ENCODE data around the gene PPP3CA. TPM values are rescaled to one million over a fixed set of nuclear protein-coding genes. Genes with fewer than 3 reads are reported as not detected.

PPP3CA gene
- total RNA-seq, 1 experiment from 2014 or later, result 9.1 TPM

- no peak overlapping the region for H3K27ac ChIP-seq (ENCODE audit: low read length)
- H3K4me3 ChIP-seq (ENCODE audit: low read length), result no peak overlapping the region
- no peak for DNase-seq
- no peaks in the 10 kb centered on the region for H3K79me2 ChIP-seq (ENCODE audit: low read length)
- no peaks in the 10 kb centered on the region for H3K4me1 ChIP-seq (ENCODE audit: low read length)
- no peaks in the 10 kb centered on the region for H3K9me3 ChIP-seq (ENCODE audit: low read length)
- no peak overlapping the region for H2AFZ ChIP-seq (ENCODE audit: low read length)
- no peaks in the 10 kb centered on the region for H3K27me3 ChIP-seq (ENCODE audit: low read length)
- H3K4me2 ChIP-seq (ENCODE audit: low read depth, low read length, poor library complexity, severe bottlenecking), result no peak overlapping the region
- no peaks in the 10 kb centered on the region for H3K9me2 ChIP-seq (replicated peaks; ENCODE audit: insufficient read depth, low read length)
- no peak overlapping the region for H3K9ac ChIP-seq (ENCODE audit: low read length)
- no peaks in the 10 kb centered on the region for H3K36me3 ChIP-seq (ENCODE audit: insufficient read depth, low read length)
- H4K20me1 ChIP-seq (ENCODE audit: insufficient read depth, low read depth, low read length), result peaks cover 10% of the 10 kb centered on the region
These were observed 56.1 kb downstream of the PPP3CA start for GRCh38 chr4:101291198-101291597.

- Histone ChIP-seq H3K36me3 (ENCODE audit: insufficient read depth, low read length) (no peaks in the 10 kb centered on the region), H3K4me3 (ENCODE audit: low read length) (no peak overlapping the region), H3K79me2 (ENCODE audit: low read length) (no peaks in the 10 kb centered on the region)
These were observed 56.7 kb downstream of the PPP3CA start for GRCh38 chr4:101290654-101291053.

DNA sequence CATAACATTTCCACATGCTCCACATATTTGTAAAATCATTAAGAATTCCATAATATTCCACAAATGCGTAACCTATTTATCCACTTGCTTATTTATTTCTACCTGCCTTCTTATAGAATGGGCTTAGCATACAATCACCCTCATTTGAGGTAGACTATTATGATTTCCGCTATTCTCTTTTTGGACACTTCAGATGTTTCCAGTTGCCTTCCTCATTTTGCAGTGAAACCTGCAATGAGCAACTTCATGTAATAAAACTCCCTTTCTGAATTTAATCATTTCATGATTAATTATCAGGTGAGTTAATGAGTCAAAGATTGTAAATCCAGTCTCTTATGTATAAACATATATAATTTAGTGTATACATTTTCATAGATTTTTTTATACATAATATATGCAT is 58.0 kb downstream of the PPP3CA start:
- DNase-seq, result no peak
- Histone ChIP-seq H3K4me1 (ENCODE audit: low read length) (no peaks in the 10 kb centered on the region), H3K79me2 (ENCODE audit: low read length) (no peaks in the 10 kb centered on the region), H3K4me2 (ENCODE audit: low read depth, low read length, poor library complexity, severe bottlenecking) (no peak overlapping the region), H3K9me3 (ENCODE audit: low read length) (no peaks in the 10 kb centered on the region), H3K9me2 (replicated peaks; ENCODE audit: insufficient read depth, low read length) (no peaks in the 10 kb centered on the region), H3K36me3 (ENCODE audit: insufficient read depth, low read length) (no peaks in the 10 kb centered on the region), H3K27ac (ENCODE audit: low read length) (no peak overlapping the region), H4K20me1 (ENCODE audit: insufficient read depth, low read depth, low read length) (peaks cover 15% of the 10 kb centered on the region), H2AFZ (ENCODE audit: low read length) (no peak overlapping the region), H3K27me3 (ENCODE audit: low read length) (no peaks in the 10 kb centered on the region), H3K4me3 (ENCODE audit: low read length) (no peak overlapping the region), H3K9ac (ENCODE audit: low read length) (no peak overlapping the region)

More at GRCh38 chr4:101290654-101291053, 56.7 kb downstream of the PPP3CA start:
- Histone ChIP-seq H3K4me1 (ENCODE audit: low read length) (no peaks in the 10 kb centered on the region), H3K27me3 (ENCODE audit: low read length) (no peaks in the 10 kb centered on the region), H2AFZ (ENCODE audit: low read length) (no peak overlapping the region), H3K9me3 (ENCODE audit: low read length) (no peaks in the 10 kb centered on the region), H3K27ac (ENCODE audit: low read length) (no peak overlapping the region), H3K9ac (ENCODE audit: low read length) (no peak overlapping the region), H3K4me2 (ENCODE audit: low read depth, low read length, poor library complexity, severe bottlenecking) (no peak overlapping the region), H3K9me2 (replicated peaks; ENCODE audit: insufficient read depth, low read length) (no peaks in the 10 kb centered on the region), H4K20me1 (ENCODE audit: insufficient read depth, low read depth, low read length) (peaks cover 10% of the 10 kb centered on the region)
- DNase-seq, result no peak

DNA sequence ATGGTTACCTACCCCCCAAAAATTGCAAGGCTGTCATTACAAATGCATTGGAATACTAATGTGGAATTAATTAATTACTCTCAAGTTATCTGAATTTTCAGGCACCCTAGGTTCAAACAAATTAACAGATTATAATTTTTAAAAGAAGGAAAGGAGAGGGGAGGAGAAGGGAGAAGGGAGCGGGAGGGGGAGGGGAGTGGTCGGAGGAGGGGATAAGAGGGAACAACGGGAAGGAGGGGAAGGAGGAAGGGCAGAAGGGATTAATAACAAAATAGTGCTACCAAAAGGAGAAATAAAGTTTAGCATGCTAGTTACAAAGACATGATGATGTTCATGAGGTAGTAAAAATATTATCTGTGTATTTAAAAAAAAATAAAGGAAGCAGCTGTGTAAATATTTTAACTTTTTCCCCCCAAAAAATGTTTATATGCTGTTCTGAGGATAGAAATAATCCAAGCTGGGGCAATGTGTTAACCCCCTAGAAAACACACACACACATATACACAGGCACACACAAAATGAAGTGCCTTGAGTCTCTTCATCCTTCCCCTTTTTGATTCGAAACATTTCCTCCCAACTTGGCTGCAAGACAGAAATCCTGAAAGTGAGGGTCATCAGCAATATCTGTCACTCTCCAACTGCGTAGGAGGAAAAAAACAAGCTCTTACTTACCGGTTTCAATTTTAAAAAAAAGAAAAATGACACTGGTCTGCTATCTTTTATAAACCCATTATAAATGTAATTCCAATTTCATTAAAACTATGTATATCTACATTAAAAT is 58.8 kb downstream of the PPP3CA start:
- no peak for DNase-seq
- Histone ChIP-seq H3K36me3 (ENCODE audit: insufficient read depth, low read length) (no peaks in the 10 kb centered on the region), H2AFZ (ENCODE audit: low read length) (no peak overlapping the region), H3K79me2 (ENCODE audit: low read length) (no peaks in the 10 kb centered on the region), H3K27ac (ENCODE audit: low read length) (no peak overlapping the region), H3K9me3 (ENCODE audit: low read length) (no peaks in the 10 kb centered on the region), H3K4me1 (ENCODE audit: low read length) (no peaks in the 10 kb centered on the region), H3K27me3 (ENCODE audit: low read length) (no peaks in the 10 kb centered on the region), H3K9me2 (replicated peaks; ENCODE audit: insufficient read depth, low read length) (no peaks in the 10 kb centered on the region), H3K9ac (ENCODE audit: low read length) (no peak overlapping the region), H3K4me2 (ENCODE audit: low read depth, low read length, poor library complexity, severe bottlenecking) (no peak overlapping the region), H3K4me3 (ENCODE audit: low read length) (no peak overlapping the region), H4K20me1 (ENCODE audit: insufficient read depth, low read depth, low read length) (peaks cover 15% of the 10 kb centered on the region)

DNA sequence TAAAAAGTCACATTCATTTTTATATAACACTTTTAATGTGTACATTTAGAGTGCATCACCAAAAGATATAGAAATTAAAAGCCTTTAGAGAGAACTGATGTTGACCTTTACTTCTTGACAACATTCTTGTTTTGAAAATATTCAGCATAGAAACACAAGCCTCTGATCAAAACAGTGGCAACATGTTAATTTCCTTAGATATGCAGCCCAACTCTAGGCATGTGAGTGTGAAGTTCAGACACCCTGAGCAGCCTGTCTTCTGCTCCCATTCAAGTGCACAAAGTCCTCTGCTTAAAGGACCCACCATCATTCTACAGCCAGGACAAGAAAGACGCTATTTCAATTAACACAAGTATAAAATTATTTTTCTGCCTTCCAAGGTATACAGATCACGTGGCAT is 60.0 kb downstream of the PPP3CA start:
- no peak overlapping the region for H3K9ac ChIP-seq (ENCODE audit: low read length)
- H3K4me1 ChIP-seq (ENCODE audit: low read length), result no peaks in the 10 kb centered on the region
- H3K36me3 ChIP-seq (ENCODE audit: insufficient read depth, low read length), result no peaks in the 10 kb centered on the region
- H3K27ac ChIP-seq (ENCODE audit: low read length), result no peak overlapping the region
- H4K20me1 ChIP-seq (ENCODE audit: insufficient read depth, low read depth, low read length), result peaks cover 15% of the 10 kb centered on the region
- no peaks in the 10 kb centered on the region for H3K9me3 ChIP-seq (ENCODE audit: low read length)
- no peak for DNase-seq
- H3K79me2 ChIP-seq (ENCODE audit: low read length), result no peaks in the 10 kb centered on the region
- no peak overlapping the region for H3K4me2 ChIP-seq (ENCODE audit: low read depth, low read length, poor library complexity, severe bottlenecking)
- H3K9me2 ChIP-seq (replicated peaks; ENCODE audit: insufficient read depth, low read length), result no peaks in the 10 kb centered on the region
- H2AFZ ChIP-seq (ENCODE audit: low read length), result no peak overlapping the region
- no peaks in the 10 kb centered on the region for H3K27me3 ChIP-seq (ENCODE audit: low read length)
- H3K4me3 ChIP-seq (ENCODE audit: low read length), result no peak overlapping the region

- no peak overlapping the region for H2AFZ ChIP-seq (ENCODE audit: low read length)
- H3K9me2 ChIP-seq (replicated peaks; ENCODE audit: insufficient read depth, low read length), result no peaks in the 10 kb centered on the region
- H3K4me3 ChIP-seq (ENCODE audit: low read length), result no peak overlapping the region
- no peaks in the 10 kb centered on the region for H3K79me2 ChIP-seq (ENCODE audit: low read length)
- no peaks in the 10 kb centered on the region for H3K9me3 ChIP-seq (ENCODE audit: low read length)
- H3K9ac ChIP-seq (ENCODE audit: low read length), result no peak overlapping the region
- no peaks in the 10 kb centered on the region for H3K4me1 ChIP-seq (ENCODE audit: low read length)
- no peak for DNase-seq
- H4K20me1 ChIP-seq (ENCODE audit: insufficient read depth, low read depth, low read length), result peaks cover 15% of the 10 kb centered on the region
- no peaks in the 10 kb centered on the region for H3K36me3 ChIP-seq (ENCODE audit: insufficient read depth, low read length)
- no peak overlapping the region for H3K4me2 ChIP-seq (ENCODE audit: low read depth, low read length, poor library complexity, severe bottlenecking)
- no peaks in the 10 kb centered on the region for H3K27me3 ChIP-seq (ENCODE audit: low read length)
- H3K27ac ChIP-seq (ENCODE audit: low read length), result no peak overlapping the region
These were observed 60.7 kb downstream of the PPP3CA start for GRCh38 chr4:101286663-101287062.

DNA sequence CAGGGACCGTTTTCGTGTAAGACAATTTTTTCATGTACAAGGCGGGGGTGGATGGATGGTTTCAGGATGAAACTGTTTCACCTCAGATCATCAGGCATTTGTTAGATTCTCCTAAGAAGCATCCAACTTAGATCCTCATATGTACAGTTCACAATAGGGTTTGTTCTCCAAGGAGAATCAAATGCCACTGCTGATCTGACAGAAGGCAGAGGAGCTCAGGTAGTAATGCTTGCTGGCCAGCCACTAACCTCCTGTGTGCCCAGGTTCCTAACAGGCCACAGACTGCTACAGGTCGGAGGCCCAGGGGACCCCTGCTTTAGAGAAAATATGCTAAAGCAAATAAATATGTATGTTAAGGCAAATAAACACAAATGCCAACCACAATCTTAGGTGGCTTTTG is 61.3 kb downstream of the PPP3CA start:
- H3K27ac ChIP-seq (ENCODE audit: low read length), result no peak overlapping the region
- H3K9ac ChIP-seq (ENCODE audit: low read length), result no peak overlapping the region
- no peak overlapping the region for H3K4me2 ChIP-seq (ENCODE audit: low read depth, low read length, poor library complexity, severe bottlenecking)
- H3K4me3 ChIP-seq (ENCODE audit: low read length), result no peak overlapping the region
- peaks cover 13% of the 10 kb centered on the region for H4K20me1 ChIP-seq (ENCODE audit: insufficient read depth, low read depth, low read length)
- no peaks in the 10 kb centered on the region for H3K9me2 ChIP-seq (replicated peaks; ENCODE audit: insufficient read depth, low read length)
- no peaks in the 10 kb centered on the region for H3K27me3 ChIP-seq (ENCODE audit: low read length)
- H3K36me3 ChIP-seq (ENCODE audit: insufficient read depth, low read length), result no peaks in the 10 kb centered on the region
- no peak for DNase-seq
- H3K9me3 ChIP-seq (ENCODE audit: low read length), result no peaks in the 10 kb centered on the region
- H3K79me2 ChIP-seq (ENCODE audit: low read length), result no peaks in the 10 kb centered on the region
- no peaks in the 10 kb centered on the region for H3K4me1 ChIP-seq (ENCODE audit: low read length)
- H2AFZ ChIP-seq (ENCODE audit: low read length), result no peak overlapping the region

DNA sequence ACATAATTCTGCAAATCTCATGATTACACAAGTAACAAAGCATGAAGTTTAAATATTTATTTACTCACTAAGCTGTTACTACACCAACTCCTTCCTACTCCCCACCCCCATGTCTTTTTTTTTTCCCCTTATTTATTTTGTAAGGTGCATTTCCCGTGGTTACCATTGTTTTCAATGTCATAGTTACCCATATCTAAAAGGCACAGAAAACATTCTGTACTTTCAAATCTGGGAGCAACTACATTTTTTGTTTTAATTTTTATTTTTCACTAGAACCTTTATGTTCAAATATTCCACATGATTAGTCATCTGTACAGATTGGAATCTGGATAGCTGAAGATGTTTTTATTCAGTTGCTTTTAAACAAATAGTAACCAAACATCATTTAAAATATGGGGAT is 62.8 kb downstream of the PPP3CA start:
- Histone ChIP-seq H3K27me3 (ENCODE audit: low read length) (no peaks in the 10 kb centered on the region), H2AFZ (ENCODE audit: low read length) (no peak overlapping the region), H3K9me2 (replicated peaks; ENCODE audit: insufficient read depth, low read length) (no peaks in the 10 kb centered on the region), H3K4me3 (ENCODE audit: low read length) (no peak overlapping the region), H4K20me1 (ENCODE audit: insufficient read depth, low read depth, low read length) (peaks cover 5% of the 10 kb centered on the region; the same call in 1 of the 2 replicates), H3K9me3 (ENCODE audit: low read length) (no peaks in the 10 kb centered on the region), H3K27ac (ENCODE audit: low read length) (no peak overlapping the region), H3K9ac (ENCODE audit: low read length) (no peak overlapping the region), H3K36me3 (ENCODE audit: insufficient read depth, low read length) (no peaks in the 10 kb centered on the region), H3K4me2 (ENCODE audit: low read depth, low read length, poor library complexity, severe bottlenecking) (no peak overlapping the region), H3K79me2 (ENCODE audit: low read length) (no peaks in the 10 kb centered on the region), H3K4me1 (ENCODE audit: low read length) (no peaks in the 10 kb centered on the region)
- DNase-seq, result no peak

Measured in Karpas-422 (cell line).